IPS-NIHi7 (cell line): ENCODE results near the gene CLASRP.
"Not testable (repeated sequence)": the region's sequence is repeated elsewhere in the genome, so short reads cannot be mapped to it uniquely, and the experiment has no call there.

Experiments
- DNase-seq: peaks from one replicate; pipeline ENCODE4 v3.0.0; 2012; ENCODE audit warnings: mixed read lengths; ENCODE audit errors: extremely low spot score

The CLASRP gene

GRCh38 chr19:45102481-45102880 is 63.6 kb downstream of the CLASRP start:
- no peak for DNase-seq

GRCh38 chr19:45103156-45103507 is 64.3 kb downstream of the CLASRP start:
- DNase-seq = no peak

DNA sequence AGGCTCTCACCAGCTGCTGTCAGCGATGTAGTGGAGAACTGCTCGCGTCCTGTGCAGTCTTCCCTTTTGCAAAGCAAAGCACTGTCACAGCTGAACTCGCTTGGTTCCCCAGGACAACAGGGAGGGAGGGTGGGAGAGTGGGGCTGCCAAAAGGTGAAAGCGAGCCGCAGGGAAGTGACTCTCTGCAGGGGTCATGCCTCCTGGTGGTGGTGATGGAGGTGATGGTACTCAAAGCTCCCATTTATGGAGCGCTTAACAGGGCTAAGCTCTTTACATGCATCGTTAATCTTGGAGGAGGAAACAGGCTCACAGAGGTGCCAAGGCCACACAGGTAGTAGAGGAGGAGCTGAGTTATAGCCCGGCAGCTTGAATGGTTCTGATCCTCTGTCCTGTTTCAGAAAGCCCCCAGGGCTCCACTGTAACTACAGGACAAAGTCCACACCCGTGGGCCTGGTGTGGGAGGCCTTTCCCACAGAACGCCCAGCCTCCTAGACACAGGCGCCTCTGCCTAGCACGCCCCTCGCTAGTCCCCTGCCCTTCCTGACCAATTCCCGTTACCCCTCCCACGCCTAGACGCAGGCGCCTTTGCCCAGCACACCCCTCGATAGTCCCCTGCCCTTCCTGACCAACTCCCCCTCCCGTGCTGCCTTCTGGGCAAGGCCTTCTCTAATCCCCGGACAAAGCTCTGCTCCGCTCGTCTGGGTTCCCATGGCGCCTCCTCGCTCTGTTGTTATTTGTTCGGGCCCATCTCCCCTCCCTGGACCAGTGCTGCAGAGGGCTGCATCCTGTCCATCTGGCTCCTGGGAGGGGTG is 64.9 kb downstream of the CLASRP start:
- no peak for DNase-seq

GRCh38 chr19:45104658-45105349 is 66.0 kb downstream of the CLASRP start:
- no peak for DNase-seq

GRCh38 chr19:45106363-45106762 is 67.5 kb downstream of the CLASRP start:
- not testable (repeated sequence) for DNase-seq

DNA sequence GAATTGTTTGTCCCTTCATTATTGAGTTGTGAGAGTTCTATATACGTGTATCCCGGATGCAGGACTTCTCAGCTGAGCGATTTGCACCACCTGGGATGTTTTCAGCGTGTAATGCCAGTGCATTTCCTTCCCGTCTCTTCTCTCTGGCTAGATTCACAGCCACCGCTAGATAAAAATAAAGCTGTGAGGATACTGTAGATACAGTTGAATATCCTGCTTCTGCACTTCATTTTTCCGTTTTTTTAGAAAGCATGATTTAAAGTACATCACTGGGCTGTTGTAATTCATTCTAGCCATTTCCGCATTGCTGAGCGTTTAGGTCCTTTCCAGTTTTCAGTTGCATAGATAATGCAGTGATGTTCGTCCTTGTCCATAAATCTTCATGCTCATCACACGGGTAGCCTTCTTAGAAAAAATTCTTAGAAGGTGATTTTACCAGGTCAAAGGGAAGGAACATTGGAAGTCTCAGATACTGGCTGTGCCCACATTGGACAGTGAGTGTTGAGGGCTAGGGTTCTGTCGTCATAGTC is 68.8 kb downstream of the CLASRP start:
- no peak for DNase-seq

GRCh38 chr19:45110851-45111266 is 72.0 kb downstream of the CLASRP start:
- DNase-seq = no peak

DNA sequence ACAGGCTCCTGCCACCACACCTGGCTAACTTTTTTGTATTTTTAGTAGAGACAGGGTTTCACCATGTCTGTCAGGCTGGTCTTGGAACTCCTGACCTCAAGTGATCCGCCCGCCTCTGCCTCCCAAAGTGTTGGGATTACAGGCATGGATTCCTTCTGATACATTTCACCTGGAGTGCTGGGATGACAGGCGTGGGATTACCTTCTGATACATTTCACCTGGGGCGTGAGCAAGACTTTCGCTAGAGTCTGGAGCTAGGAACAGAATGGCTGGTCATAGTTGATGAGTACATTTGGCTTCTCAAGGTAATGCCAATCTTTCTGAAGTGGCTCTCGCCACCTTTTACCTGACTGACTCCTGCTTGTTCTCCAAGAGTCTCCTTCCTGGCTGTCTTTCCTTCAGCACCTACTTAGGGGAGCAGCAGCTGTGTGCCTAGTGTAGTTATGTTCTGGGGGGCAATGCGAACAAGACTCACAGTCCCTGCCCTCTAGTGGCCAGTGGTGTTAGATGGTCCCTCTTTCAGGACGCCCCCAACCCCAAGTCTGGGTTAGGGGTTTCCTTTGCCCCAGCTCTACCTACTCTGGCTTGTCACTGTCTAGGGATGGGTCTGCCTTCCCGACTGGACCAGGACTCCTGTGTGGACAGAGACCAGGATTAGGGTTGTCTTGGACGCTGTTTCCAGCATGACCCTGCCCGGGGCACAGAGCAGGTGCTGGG is 73.4 kb downstream of the CLASRP start:
- DNase-seq = no peak

DNA sequence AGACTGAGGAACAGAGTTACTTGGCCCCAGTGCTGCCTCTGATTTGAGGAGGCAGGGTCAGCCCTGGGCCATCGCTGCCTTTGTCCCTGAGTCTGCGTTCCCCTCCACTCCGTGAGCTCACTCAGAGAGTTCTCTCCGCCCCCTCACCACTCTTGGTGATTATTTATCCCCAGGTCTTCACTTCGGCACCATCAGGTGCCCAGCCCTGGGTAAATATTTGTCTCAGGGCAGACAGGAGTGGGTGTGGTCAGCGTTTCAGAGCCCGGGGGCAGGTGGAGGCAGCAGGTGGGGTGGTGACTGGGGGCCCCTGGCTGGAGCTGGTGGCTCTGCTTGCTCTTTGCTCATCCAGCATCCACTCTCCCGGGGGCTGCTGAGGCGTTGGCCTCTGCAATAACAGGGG is 74.8 kb downstream of the CLASRP start:
- no peak for DNase-seq

- no peak for DNase-seq
Observed at GRCh38 chr19:45114116-45114515, 75.3 kb downstream of the CLASRP start.

GRCh38 chr19:45115809-45116615 is 77.2 kb downstream of the CLASRP start:
- DNase-seq = no peak

DNA sequence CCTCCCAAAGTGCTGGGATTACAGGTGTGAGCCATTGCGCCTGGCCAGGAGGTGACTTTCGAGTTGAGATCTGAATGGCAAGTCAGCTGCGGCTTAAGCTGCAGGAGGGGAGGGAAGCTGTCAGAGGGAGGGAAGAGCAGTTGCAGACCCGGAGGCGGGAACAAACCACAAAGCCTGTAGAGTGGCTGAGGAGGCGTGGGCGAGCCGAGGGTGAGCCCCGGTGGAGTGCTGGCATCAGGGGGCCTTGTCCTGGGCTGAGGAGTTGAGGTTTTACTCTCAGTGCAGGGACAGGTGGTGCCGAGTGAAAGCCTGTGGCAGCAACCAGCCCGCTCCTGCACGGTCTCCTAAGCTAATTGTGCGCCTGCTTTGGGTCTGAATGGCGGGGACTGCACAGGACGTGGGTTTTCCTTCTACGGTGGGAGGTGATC is 78.3 kb downstream of the CLASRP start:
- peak; percentile 64 for DNase-seq

DNA sequence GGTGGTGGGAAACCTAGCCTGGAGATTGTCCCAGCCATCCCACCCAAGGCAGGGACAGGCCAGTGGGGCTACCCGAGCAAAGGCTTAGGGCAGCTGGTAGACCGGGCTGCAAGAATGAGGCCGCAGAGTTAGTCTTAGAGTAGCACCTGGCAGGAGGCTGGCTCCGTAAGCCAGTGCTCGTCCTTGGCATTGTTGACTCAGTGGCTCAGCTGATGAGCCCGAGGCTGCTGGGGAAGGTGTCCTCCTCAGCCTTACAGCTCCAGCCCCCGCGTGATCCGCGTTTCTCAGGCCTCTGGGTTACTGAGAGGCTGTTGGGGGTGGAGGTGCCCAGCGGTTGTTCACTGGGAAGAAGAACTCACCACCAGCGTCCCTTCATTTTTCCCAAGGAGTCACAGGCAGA is 78.8 kb downstream of the CLASRP start:
- DNase-seq = no peak

- DNase-seq = no peak
Observed at GRCh38 chr19:45118106-45118505, 79.3 kb downstream of the CLASRP start.

DNA sequence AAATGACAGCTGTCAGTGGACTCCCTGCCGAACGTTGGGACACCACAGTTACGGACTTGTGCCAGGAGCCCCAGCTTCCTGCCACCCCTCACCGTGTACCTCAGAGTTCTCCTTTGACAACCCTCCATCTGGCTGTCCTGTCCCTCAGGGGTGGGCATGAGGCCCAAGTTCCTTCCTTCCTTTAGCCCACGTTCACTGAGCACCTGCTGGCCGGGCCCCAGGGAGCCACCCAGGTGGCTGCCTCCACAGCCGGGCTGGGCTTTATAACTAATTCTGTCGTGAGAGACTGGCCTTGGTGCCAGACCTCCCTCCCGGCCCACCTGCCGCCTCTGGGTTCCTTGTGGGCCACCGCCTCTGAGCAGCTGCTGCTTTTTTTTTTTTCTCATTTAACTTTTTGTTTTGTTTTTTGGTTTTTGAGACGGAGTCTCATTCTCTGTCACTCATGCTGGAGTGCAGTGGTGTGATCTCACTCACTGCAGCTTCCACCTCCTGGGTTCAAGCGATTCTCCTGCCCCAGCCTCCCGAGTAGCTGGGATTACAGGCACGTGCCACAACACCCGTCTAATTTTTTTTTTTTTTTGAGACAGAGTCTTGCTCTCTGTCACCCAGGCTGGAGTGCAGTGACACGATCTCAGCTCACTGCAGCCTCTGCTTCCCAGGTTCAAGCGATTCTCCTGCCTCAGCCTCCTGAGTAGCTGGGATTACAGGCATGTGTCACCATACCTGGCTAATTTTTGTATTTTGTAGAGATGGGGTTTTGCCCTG is 79.9 kb downstream of the CLASRP start:
- not testable (repeated sequence) for DNase-seq

- DNase-seq = no peak
Observed at GRCh38 chr19:45119582-45119981, 80.7 kb downstream of the CLASRP start.
